ENCODE results near the gene DCDC2C.

DCDC2C gene

DNA sequence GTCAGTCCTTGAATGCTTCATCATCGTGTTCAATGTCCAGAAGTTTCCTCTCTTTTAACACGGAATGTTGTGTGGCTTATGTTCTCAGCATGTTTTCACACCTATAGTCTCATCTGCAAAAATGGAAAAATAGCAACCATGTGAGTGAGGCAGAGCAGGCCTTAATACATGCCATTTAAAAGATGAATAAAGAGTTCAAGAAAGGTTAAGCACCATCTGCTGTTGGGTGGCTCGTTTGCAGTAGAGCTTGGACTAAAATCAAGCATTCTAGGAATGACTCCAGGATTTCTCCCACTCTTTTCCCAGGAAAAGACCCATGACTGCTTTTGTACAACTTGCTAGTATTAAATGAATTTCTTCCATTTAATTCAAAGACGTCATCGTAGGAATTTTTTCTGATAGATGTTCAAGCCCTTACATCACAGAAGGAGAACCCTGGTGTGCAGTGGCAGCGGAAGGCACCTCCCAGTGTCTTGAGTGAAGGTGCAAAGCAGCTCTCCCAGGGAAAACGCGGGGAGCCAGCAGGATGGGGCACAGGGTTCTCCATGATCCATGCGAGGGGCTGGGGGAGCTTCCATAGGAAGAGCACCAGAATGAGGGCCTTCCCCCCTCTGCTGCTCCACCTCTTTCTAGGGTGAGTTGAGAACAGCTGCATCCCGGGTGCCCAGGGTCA is 9.6 kb downstream of the DCDC2C start:
- DNase-seq (ENCODE audit: low read depth) = no peak

GRCh38 chr2:3718679-3719078 is 15.3 kb downstream of the DCDC2C start:
- no peak for DNase-seq (ENCODE audit: low read depth)

DNA sequence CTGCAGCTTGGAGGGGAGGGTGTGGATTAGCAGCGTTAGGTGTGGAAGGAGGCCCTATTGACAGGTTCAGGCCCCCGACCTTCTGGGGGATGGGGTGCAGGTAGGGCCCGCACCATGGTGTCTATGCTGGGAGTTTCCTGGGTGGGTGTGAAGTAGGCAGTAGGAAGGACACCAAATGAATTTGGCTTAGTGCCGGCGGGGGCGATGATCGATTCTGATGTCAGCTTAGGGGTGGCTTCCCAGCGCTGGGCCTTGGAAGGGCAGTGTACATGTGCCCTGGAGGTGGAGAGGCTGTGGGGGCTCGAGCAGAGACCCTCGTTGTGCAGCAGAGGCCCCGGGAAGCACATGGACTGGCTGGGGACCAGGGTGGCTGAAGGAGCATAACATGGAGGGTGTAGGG is 21.6 kb downstream of the DCDC2C start:
- DNase-seq (ENCODE audit: low read depth) = no peak

GRCh38 chr2:3725458-3726250 is 22.3 kb downstream of the DCDC2C start:
- DNase-seq (ENCODE audit: low read depth) = no peak

- no peak for DNase-seq (ENCODE audit: low read depth)
Measured at GRCh38 chr2:3726511-3726910, 23.1 kb downstream of the DCDC2C start.

GRCh38 chr2:3727397-3728045 is 24.1 kb downstream of the DCDC2C start:
- DNase-seq (ENCODE audit: low read depth) = no peak

- DNase-seq (ENCODE audit: low read depth) = no peak
Measured at GRCh38 chr2:3728104-3729054, 25.0 kb downstream of the DCDC2C start.

DNA sequence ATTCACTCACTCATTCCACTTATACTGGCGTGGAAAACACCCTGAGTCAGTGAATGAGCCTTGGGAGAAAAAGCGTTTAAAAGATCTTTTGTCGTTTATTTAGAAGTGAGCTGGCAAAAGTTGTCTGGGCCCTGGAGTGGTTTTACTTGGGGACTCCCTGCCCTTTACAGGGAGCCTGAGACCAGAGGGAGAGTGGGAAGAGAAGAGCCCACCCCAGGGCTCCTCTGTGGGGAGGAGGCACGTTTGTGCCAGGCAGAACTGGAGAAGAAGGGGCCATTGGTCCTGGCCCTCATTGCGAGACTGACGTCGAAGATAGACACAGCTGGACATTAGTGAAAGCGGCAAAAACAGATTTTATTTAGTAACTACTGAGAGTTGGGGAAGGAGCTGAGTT is 25.7 kb downstream of the DCDC2C start:
- no peak for DNase-seq (ENCODE audit: low read depth)

DNA sequence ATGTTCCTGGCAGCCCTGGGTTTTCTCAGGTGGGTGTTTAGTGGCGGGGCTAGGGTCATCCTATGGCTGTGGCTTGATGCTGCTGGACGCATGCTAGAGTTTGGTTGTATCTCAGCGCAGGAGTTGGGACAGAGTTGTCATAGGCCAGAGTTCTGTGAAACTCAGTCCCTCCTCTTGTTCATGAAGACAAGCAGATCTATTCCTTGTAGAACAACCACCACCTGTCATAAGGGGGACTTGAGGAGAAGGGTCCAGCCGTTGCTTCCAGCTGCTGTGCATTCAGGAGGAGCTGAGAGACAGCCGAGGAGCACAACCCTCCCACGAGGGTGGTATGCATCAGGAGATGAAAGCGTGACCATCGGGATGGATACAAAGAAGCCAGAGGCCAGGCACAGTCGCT is 26.4 kb downstream of the DCDC2C start:
- no peak for DNase-seq (ENCODE audit: low read depth)

- DNase-seq (ENCODE audit: low read depth) = no peak
Measured at GRCh38 chr2:3730646-3731045, 27.3 kb downstream of the DCDC2C start.

- no peak for DNase-seq (ENCODE audit: low read depth)
Measured at GRCh38 chr2:3731829-3732228, 28.5 kb downstream of the DCDC2C start.

DNA sequence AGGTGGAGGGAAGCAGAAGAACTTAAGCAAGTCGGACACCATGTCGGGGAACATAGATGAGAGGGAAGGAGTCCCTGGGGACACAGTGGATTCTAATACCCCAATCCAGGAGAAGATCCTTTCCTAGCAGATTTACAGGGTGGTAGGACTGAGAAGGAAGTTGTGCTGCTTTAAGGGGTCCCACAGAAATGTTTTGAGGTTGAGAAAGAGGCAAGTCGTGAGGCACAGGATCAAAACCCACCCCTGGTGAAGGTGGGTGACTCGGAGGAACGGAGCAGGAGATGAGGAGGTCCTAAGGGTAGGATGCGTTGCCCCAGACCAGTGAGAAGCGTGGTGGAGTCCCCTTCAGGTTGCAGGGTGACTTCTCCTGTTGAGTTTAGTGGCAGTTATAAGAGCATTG is 32.7 kb downstream of the DCDC2C start:
- no peak for DNase-seq (ENCODE audit: low read depth)

DNA sequence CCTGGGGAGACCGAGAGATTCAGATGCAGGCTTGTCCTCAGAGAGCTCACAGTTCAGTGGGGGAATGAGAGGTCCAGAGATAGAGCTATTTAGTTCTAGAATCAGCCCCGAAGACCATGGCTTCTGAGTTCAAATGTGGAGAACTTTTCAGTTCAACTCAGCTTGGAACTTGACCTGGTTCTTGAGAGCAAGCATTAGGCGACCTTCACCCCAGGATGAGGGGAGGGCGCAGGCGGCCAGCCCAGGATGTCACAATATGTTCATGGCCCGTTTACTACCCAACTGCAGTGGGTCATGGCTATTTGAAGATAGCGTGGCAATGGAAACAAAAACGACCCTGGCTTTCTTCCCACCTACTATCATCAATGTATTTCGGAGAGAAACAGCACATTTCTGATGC is 33.8 kb downstream of the DCDC2C start:
- DNase-seq (ENCODE audit: low read depth) = no peak

DNA sequence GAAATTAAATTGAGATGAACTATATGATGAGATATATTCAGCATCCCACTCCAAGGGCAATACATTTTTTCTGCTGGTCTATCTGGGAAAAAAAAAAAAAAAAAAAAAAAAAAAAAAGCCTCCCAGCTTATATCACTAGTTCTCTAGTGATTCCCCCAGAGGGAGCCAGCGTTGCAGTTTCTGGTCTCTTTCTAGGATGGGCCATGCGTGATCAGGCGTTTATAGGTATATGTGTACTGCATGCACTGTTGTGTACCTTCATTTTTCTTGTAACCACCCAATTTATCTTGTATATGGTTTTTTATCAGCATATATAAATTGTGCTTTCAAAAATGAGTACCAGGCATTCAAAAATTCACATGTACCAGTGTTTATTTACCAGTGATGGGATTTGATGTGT is 35.1 kb downstream of the DCDC2C start:
- no peak for DNase-seq (ENCODE audit: low read depth)

- no peak for DNase-seq (ENCODE audit: low read depth)
Measured at GRCh38 chr2:3739313-3739712, 35.9 kb downstream of the DCDC2C start.

DNA sequence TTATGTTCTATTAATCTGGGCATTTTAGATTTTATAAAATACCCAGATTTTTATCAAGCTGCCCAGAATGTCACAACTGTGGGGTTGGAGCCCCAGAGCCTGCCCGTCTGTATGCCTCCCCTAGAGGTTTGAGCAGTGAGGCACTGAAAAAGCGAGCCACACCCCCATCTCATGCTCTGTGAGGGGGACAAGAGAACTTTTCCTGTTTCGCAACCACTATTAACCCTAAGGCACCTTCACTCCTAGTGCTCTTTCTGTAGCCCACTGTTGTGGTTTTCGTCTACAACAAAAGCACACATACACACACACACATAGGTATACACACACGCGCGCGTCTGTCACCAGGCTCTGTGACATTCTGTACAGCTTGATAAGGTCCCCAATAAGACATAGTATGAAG is 38.0 kb downstream of the DCDC2C start:
- no peak for DNase-seq (ENCODE audit: low read depth)

DNA sequence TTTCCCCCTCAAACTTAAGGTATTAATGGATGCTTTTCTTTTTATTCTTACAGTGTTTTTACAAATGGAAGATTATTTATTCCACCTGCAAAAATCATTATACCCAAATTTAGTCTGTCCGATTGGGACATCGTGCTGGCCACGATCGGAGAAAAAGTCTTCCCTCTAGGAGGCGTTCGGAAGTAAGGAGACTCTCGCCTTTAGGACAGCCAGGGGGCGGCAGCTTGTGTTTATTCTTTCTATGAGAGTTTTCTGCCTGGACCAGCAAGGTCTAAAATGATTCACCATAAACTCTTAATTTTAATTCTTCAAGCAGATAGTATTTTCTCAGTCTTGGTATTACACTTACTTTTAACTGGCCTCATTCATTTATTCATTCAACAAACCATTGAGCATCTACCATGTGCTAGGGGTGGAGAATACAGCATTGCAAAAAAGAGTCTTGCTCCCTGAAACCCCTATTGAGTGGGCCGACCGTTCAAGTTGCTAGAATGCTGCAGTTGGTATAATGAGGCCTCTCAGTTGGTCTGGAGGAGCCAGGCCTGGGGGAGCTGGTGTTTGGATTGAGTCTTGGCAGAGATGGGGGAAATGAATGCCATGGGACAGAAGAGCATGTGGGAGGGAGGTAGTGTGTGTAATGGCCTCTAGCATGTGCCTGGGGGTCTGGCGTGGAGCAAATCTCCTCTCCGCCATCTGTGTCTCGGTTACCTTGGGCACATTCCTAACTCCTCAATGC is 38.7 kb downstream of the DCDC2C start:
- DNase-seq (ENCODE audit: low read depth) = no peak

DNA sequence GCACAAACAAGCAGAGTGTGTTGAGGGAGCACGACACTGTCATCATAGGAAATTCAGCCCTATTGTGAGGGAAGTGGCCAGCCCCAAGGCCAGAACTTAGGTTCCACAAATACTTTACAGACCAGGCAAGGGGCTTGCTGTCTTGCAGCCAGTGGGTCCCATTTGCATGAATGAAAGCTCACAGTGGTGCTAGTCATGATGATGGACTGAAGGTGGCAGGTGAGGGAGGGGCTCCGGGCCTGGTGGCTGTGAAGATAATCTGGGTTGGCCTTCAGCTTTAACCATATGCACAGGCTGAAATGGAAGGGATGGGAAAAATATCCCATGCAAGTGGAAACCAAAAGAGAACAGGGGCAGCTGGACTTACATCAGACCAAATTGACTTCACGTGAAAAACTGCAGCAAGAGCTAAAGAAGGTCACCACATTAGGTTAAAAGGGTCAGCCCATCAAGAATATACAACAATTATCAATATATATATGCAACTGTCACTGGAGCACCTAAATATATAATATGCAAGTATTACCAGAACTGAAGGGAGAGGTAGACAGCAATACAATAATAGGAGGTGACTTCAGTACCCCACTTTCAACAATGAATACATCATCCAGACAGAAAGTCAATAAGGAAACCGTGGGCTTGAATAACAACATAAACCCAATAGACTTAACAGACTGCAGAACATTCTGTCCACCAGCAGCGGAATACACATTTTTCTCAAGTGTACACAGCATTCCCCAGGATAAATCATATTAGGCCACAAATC is 39.6 kb downstream of the DCDC2C start:
- DNase-seq (ENCODE audit: low read depth) = no peak

GRCh38 chr2:3743951-3744555 is 40.7 kb downstream of the DCDC2C start:
- DNase-seq (ENCODE audit: low read depth) = no peak

DNA sequence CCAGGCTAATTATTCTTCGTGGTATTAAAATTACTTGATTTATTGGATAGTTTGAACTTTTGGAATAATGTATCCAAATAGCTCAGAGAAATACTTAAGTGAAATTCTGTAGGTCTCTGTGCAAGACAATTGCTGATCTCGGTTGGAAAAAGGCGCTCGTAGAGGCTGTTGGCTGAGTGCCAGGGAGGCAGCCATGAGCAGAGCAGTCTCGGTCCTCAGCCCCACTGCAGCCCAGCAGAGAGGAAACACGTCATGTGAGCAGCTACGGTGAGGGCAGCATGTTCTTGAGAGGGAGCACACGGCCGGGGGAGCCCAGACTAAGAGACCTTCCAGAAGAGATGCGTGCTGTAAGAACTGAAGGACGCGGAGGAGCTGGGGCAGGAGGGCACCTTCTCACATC is 42.5 kb downstream of the DCDC2C start:
- DNase-seq (ENCODE audit: low read depth) = no peak
